Chondrocyte (in vitro differentiated cells): Measurements from ENCODE around the gene NCOA1. TPM values are rescaled to one million over a fixed set of nuclear protein-coding genes. Genes with fewer than 3 reads are reported as not detected.
A peak's percentile ranks its signal among the peaks of the same experiment; 100 is the strongest.

ENCODE experiments used
- DNase-seq: peaks from one replicate; pipeline ENCODE4 v3.0.0; 2021; ENCODE audit warnings: mixed read lengths, low spot score
- H3K27ac Mint-ChIP-seq: one replicate; pipeline ENCODE4 v1.8.0; 2021; ENCODE audit warnings: mild to moderate bottlenecking, moderate library complexity, mixed read lengths; ENCODE audit not compliant: unreplicated experiment
- H3K27me3 Mint-ChIP-seq: 2 replicates; pipeline ENCODE4 v1.8.0; 2021; ENCODE audit warnings: low read depth, mixed read lengths
- H3K36me3 Mint-ChIP-seq: 2 replicates; pipeline ENCODE4 v1.8.0; 2021; ENCODE audit warnings: low read depth, mixed read lengths
- H3K4me1 Mint-ChIP-seq: 2 replicates; pipeline ENCODE4 v1.8.0; 2021; ENCODE audit warnings: low read depth, mild to moderate bottlenecking, mixed read lengths
- H3K4me3 Mint-ChIP-seq: one replicate; pipeline ENCODE4 v1.8.0; 2021; ENCODE audit warnings: mild to moderate bottlenecking, moderate library complexity, mixed read lengths; ENCODE audit not compliant: unreplicated experiment
- H3K9me3 Mint-ChIP-seq: 2 replicates; pipeline ENCODE4 v1.8.0; 2021; ENCODE audit warnings: low read depth, mixed read lengths
- CTCF ChIP-seq: fragments of 200-600 bp; sonication (generic); IDR thresholded peaks from 2 replicates; pipeline ENCODE4 v1.5.0; 2021; ENCODE audit warnings: antibody characterized with exemption, mild to moderate bottlenecking, moderate library complexity
- total RNA-seq: library from RNA; stranded (reverse); gene quantifications from 3 replicates; pipeline ENCODE4 v1.2.1, GENCODE V29; 2021

NCOA1 gene
- total RNA-seq, 1 donor from 2014 or later = 20.3 TPM

GRCh38 chr2:24492421-24493279, 1.6 kb downstream of the NCOA1 start:
- Mint-ChIP-seq H3K9me3 (no peaks in the 10 kb centered on the region), H3K4me3 (peak overlapping the region; percentile 83), H3K4me1 (peaks cover 34% of the 10 kb centered on the region), H3K27ac (peak overlapping the region; percentile 62), H3K36me3 (no peaks in the 10 kb centered on the region), H3K27me3 (no peaks in the 10 kb centered on the region)
- no peak for TF ChIP-seq CTCF
- no peak for DNase-seq

- TF ChIP-seq CTCF = no peak
- H3K27me3 Mint-ChIP-seq = no peaks in the 10 kb centered on the region
- no peak overlapping the region for H3K4me3 Mint-ChIP-seq
- no peaks in the 10 kb centered on the region for H3K9me3 Mint-ChIP-seq
- peaks cover 34% of the 10 kb centered on the region for H3K4me1 Mint-ChIP-seq
- no peaks in the 10 kb centered on the region for H3K36me3 Mint-ChIP-seq
- no peak for DNase-seq
- no peak overlapping the region for H3K27ac Mint-ChIP-seq
These were observed 2.7 kb downstream of the NCOA1 start for GRCh38 chr2:24493713-24494112.

GRCh38 chr2:24494410-24494809, 3.4 kb downstream of the NCOA1 start:
- Mint-ChIP-seq H3K27ac (no peak overlapping the region), H3K36me3 (no peaks in the 10 kb centered on the region), H3K27me3 (no peaks in the 10 kb centered on the region), H3K4me1 (peaks cover 34% of the 10 kb centered on the region), H3K9me3 (no peaks in the 10 kb centered on the region), H3K4me3 (no peak overlapping the region)
- DNase-seq = no peak
- TF ChIP-seq CTCF = no peak

- H3K4me1 Mint-ChIP-seq = peaks cover 25% of the 10 kb centered on the region
- no peak for DNase-seq
- H3K9me3 Mint-ChIP-seq = no peaks in the 10 kb centered on the region
- no peaks in the 10 kb centered on the region for H3K27me3 Mint-ChIP-seq
- H3K27ac Mint-ChIP-seq = no peak overlapping the region
- TF ChIP-seq CTCF = no peak
- no peaks in the 10 kb centered on the region for H3K36me3 Mint-ChIP-seq
- no peak overlapping the region for H3K4me3 Mint-ChIP-seq
These were observed 4.4 kb downstream of the NCOA1 start for GRCh38 chr2:24495451-24495850.

GRCh38 chr2:24496959-24497358, 5.9 kb downstream of the NCOA1 start:
- Mint-ChIP-seq H3K27ac (no peak overlapping the region), H3K36me3 (no peaks in the 10 kb centered on the region), H3K4me1 (peaks cover 23% of the 10 kb centered on the region), H3K27me3 (no peaks in the 10 kb centered on the region), H3K4me3 (no peak overlapping the region), H3K9me3 (no peaks in the 10 kb centered on the region)
- TF ChIP-seq CTCF = no peak
- DNase-seq = no peak
